GM18511 (cell line): ENCODE data around the gene TBC1D3I.
"Not testable (repeated sequence)": the region's sequence is repeated elsewhere in the genome, so short reads cannot be mapped to it uniquely, and the experiment has no call there.

ENCODE experiments used
- ATAC-seq: cut with Tn5 transposase; IDR thresholded peaks from one replicate; pipeline ENCODE4 v1.9.1; 2021; ENCODE audit warnings: mild to moderate bottlenecking, moderate library complexity; ENCODE audit not compliant: unreplicated experiment

The TBC1D3I gene

DNA sequence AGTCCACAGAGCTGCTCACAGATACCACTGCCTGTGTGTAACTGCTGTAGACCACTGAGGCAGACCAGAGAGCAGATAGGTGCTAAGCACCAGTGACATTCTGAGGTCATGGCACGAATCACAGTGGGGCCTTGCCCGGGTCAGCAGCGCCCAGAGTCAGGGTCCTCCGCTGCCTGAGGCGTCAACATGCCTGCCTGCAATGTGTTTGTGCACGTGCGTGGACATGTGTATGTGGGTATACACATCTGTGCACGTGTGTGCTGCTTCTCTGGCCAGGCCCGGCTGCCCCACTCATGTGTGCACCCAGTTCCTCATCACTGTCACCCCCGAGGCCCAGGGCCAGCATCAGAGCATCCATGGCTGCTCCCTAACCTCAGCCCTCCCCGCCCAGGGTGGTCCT, at the start of gene TBC1D3I:
TBC1D3I (minus strand) TSS at position 101 of the 400 bp plus-strand sequence. CDS start 1,585 bp downstream, outside the sequence.
- not testable (repeated sequence) for ATAC-seq

DNA sequence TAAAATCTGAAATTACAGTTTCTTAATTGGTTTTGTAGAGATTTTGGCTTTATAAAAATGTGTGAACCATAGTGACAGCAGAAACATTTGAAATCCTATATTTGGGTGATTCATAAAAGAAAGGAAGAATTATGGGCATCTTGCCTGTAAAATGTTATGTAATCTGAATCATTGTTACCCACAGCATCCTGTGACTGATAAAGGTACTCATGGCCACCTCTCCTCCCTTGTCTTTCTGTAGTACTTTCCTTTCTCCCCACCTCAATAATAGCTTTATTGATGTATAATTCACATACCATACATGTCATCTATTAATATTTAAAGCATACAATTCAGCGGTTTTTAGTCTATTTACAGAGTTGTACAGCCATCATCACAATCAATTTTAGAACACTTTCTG, 30.8 kb upstream of the TBC1D3I start:
- ATAC-seq, result not testable (repeated sequence)

DNA sequence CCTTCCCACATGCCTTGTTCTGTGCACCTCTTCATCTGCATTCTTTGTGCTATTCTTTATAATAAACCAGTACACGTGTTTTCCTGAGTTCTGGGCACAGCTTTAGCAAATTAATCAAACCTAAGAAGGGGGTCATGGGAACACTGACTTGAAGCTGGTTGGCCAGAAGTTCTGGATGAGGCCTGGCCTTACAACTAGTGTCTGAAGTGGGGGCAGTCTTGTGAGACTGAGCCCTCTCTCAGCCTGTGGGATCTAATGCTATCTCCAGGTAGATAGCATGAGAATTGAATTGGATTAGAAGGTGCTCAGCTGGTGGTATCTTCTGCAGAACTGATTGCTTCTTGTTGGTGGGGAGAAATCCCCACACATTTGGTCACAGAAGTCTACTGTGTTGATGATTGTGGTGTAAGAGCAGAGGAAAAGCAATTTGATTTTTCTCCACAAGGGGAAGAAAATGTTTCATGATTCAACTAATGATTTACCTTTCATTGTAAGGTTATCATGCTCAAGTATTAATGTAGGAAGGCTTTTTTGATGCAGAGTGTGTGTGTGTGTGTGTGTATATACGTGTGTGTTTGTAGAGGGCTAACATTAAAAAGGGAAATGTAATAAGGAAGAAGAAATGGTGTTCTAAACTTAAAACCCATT, 25.7 kb upstream of the TBC1D3I start:
- not testable (repeated sequence) for ATAC-seq

DNA sequence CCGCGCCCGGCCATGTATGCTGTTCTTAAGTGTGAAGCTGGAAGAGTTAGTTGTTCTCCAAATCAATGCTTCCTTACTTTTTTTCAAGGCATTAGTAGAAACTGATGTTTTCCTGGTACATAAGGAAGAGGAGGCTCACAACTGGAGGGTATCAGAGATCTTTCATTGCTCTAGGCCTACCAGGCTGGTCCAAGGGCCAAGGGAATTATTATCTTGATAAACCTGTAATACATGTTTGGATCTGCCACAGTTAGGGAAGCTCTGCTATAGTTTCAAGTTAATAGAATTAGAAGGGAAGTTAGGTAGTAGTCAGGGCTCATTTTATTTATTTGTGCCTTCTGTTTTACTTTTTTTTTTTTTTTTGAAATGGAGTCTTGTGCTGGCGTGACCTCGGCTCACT, 19.8 kb upstream of the TBC1D3I start:
- ATAC-seq, result not testable (repeated sequence)

DNA sequence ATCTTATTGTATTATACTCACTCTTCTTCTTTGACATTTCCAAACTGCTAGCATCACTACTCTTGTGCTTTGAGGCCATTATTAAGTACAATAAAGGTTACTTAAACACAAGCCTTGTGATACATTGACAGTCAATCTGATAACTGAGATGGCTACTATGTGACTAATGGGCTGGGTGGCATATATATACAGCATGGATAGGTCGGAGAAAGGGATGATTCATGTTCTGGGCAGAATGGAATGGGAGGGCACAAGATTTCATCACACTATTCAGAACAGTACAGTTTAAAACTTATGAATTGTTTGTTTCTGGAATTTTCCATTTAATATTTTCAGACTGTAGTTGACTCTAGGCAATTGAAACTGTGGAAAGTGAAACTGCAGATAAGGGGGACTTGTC, 18.9 kb upstream of the TBC1D3I start:
- ATAC-seq, result not testable (repeated sequence)

DNA sequence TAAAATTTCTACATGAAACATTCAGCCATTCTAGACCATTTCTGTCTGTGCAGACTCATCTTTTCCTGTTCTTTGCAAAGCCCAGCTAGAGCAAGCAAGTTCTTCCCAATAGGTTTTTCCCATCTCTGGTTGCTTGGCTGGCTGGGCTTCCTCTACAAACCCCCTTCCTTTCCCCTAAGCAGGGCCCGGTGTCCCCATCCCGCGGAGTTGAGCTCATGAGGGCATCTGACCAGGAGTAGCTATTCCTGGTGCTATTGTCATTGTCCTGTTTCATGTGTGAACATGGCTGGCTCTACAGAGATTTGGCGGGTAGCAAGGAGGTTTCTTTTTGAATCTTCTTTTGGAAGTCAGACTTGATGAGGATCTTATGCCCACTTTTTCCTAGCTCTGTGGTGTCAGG, 22.3 kb downstream of the TBC1D3I start:
- ATAC-seq, result not testable (repeated sequence)

DNA sequence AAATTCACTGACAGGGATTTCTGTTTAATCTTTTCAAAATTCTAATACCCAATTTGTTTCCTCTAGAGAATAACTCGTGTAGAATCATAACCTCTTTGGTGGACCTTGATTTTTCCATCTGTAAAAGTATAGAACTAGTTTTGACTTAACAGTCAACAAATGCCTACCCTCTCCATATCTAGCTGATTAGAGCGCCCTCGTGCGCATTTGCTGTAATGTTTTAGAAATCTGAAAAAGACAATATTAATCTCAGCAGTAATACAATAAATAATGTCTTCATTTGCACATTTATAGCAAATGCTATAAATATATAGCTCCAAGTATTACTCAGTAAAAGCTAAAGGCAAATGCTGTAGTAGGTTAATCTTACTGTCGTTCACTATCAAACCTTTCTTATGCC, 34.7 kb downstream of the TBC1D3I start:
- ATAC-seq, result not testable (repeated sequence)

DNA sequence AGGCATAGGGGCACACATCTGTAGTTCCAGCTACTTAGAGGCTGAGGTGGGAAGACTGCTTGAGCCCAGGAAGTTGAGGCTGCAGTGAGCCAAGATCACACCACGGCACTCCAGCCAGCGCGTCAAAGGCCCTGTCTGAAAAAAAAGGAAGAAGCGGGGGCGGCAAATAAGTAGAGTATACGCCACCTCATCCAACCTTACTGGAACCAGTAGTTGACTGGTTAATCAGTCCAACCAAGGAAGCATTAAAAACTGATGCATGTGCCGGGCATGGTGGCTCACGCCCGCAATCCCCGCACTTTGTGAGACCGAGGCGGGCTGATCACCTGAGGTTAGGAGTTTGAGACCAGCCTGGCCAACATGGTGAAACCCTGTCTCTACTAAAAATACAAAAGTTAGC, 41.4 kb downstream of the TBC1D3I start:
- ATAC-seq, result not testable (repeated sequence)

DNA sequence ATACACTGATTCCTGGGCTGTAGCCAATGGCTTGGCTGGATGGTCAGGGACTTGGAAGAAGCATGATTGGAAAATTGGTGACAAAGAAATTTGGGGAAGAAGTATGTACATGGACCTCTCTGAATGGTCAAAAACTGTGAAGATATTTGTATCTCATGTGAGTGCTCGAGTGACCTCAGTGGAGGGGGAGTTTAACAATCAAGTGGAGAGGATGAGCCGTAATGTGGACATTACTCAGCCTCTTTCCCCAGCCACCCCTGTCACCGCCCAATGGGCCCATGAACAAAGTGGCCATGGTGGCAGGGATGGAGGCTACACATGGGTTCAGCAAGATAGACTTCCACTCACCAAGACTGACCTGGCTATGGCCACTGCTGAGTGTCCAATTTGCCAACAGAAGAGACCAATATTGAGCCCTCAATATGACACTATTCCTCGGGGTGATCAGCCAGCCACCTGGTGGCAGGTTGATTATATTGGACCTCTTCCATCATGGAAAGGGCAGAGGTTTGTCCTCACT, 42.7 kb downstream of the TBC1D3I start:
- ATAC-seq, result not testable (repeated sequence)

DNA sequence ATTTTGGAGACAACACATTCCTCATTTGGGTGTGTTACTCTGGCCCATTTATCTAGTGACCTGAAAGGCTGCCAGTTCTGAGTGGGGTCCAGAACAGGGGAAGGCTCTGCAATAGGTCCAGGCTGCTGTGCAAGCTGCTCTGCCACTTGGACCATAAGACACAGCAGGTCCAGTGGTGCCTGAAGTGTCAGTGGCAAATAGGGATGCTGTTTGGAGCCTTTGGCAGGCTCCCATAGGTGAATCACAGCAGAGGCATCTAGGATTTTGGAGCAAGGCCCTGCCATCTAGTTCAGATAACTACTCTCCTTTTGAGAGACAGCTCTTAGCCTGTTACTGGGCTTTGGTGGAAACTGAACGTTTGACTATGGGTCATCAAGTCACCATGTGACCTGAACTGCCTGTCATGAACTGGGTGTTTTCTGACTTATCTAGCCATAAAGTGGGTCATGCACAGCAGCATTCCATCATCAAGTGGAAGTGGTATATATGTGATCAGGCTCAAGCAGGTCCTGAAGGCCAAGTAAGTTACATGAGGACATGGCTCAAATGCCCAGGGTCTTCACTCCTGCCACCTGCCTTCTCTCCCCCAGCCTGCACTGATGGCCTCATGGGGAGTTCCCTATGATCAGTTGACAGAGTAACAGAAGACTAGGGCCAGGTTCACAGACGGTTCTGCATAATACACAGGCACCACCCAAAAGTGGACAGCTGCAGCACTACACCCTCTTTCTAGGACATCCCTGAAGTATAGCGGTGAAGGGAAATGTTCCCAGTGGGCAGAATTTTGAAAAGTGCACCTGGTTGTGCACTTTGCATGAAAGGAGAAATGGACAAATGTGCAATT, 43.4 kb downstream of the TBC1D3I start:
- ATAC-seq, result not testable (repeated sequence)

DNA sequence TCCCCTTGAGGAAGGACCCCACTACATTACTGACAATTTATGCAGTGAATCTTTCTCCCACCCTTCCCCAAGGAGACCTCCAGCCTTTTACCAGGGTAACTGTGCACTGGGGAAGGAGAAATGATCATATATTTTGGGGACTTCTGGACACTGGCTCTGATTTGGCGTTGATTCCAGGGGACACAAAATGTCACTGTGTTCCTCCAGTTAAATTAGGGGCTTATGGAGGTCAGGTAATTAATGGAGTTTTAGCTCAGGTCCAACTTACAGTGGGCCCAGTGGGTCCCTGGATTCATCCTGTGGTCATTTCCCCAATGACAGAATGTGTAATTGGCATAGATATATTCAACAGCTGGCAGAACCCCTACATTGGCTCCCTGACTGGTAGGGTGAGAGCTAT, 44.8 kb downstream of the TBC1D3I start:
- not testable (repeated sequence) for ATAC-seq

DNA sequence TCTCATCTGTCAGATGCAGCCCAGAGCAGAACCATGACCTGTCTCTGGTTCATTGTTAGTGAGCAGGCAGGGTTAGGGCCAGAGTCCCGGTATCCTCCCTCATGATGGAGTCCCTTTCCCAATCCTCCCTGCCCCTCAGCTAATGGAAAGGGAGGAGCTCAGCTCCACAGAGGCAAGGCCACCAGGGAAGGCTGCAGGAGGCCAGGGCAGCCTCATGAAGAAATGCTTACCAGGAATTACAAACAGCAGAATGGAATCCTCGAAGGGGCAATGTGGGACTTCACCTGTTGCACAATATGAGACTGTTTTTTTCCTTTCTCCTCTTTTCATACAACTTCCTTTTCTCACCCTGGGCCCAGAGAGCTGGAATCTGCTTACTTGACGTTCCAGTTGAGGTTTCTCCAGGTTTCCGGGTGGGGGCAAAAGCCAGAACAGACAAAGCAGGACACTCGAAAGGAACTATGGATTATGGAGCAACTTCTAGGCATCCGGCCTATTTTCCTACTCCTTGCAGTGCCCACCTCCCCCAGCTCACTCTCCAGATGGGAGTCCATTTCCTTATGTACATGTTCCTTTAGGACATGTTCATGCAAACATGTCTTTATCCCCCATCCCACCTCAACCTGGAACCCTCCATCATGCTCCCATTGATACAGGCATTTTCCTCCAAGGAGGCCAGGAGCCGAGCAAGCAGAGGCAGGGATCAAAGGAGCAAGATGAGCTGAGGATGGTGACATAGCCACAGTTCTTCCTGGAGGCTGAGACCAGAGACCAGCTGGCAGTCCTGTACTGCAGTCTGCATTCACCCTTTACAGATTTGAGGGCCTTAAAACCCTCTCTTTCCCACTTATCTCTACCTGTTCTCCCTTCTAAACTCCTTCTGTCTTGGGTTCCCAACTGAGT, 48.7 kb downstream of the TBC1D3I start:
- not testable (repeated sequence) for ATAC-seq

DNA sequence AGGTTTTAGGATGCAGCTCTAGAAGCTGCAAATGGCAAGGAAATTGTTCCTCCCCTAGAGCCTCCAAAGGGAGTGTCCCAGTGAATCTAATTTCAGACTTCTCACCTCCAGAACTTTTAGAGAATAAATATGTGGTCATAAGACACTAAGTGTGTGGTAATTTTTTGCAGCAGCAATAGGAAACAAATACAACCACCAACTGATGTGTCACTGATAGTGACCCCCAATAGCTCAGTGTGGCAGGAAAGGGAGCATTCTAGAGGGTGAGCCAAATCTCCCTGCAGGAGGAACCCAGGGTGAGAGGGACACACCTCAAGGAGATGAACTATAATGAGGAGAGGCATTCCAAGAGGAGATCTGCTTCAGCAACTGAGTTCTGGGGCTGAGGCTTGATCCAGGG, 49.5 kb downstream of the TBC1D3I start:
- ATAC-seq, result no peak

DNA sequence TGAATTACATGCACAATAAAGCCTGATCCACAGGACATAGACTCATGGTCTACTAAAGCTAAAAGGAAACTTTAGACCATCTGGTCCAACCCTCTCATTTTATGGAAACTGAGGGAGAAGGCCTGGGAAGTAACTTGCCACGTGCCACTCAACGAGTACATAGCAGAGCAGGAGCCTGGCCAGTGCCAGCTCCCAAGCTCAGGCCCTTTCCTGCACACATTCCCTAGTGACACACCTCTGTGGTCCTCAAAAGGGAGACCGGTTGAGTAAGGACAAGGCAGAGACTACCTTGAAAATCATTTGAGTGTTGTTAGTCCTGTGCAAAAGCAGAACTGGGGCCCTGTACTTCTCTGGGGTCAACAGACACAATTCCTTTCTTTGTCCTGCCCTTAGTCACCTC, 50.7 kb downstream of the TBC1D3I start:
- no peak for ATAC-seq

DNA sequence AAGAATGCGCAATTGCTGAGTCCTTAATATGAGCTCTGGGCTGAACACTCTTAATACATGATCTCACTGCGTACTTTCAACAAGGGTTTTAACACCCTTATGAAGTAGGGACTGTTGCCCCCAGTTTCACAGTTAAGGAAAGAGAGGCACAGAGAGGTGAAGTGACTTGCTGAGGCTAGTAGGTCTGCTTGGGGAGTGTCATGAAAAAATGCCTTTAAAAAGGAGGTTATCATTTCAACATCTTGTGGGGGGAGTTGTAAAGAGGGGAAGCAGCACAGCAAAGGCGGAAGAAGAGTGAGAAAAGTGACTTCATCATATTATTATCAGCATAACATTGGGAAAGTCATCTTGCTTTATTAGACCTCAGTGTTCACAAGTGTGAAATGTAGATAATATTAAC, 51.4 kb downstream of the TBC1D3I start:
- no peak for ATAC-seq

DNA sequence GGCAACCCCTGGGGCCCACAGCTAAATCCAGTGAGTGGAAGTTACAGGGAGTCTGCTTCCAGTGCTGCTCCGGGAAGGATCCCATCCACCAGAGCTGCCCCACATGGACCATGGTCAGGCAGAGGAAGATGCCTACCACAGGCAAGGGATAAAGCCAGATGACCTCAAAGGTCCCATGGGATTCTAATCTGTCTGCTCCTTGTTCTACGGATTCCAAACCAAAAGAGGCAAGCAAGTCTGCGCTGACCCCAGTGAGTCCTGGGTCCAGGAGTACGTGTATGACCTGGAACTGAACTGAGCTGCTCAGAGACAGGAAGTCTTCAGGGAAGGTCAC, 52.1 kb downstream of the TBC1D3I start:
- no peak for ATAC-seq

DNA sequence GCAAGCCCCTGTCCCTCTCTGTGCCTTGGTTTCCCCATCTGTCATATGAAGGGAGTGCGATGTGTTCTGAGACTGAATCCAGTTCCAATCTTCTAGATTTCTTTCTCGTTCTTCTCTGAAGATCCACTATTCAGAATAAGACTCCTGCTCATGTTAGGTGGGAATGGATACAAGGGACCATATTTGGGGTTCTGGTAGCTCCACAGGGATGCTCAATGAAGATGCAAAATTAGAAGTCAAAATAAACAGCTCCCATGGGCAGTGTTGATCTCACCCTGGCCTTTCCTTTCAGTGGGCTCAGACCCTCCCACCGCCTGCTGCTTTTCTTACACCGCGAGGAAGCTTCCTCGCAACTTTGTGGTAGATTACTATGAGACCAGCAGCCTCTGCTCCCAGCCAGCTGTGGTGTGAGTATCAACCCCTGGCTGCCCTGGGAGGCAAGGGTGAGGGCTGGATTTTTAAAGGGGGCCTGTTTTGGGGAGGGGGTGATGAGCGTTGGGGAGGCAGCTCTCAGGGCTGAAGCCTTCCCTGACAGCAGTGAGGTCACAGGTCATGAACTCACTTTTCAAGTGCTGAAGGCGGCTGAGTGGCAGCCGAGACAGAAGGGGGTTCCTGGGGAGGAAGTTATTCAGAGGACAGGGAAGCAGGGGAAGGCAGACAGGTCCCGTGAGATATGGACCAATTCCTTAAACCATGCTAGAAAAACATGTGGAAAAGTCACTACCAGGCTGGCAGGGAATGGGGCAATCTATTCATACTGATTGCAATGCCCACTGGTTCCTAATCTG, 52.7 kb downstream of the TBC1D3I start:
- ATAC-seq, result not testable (repeated sequence)

DNA sequence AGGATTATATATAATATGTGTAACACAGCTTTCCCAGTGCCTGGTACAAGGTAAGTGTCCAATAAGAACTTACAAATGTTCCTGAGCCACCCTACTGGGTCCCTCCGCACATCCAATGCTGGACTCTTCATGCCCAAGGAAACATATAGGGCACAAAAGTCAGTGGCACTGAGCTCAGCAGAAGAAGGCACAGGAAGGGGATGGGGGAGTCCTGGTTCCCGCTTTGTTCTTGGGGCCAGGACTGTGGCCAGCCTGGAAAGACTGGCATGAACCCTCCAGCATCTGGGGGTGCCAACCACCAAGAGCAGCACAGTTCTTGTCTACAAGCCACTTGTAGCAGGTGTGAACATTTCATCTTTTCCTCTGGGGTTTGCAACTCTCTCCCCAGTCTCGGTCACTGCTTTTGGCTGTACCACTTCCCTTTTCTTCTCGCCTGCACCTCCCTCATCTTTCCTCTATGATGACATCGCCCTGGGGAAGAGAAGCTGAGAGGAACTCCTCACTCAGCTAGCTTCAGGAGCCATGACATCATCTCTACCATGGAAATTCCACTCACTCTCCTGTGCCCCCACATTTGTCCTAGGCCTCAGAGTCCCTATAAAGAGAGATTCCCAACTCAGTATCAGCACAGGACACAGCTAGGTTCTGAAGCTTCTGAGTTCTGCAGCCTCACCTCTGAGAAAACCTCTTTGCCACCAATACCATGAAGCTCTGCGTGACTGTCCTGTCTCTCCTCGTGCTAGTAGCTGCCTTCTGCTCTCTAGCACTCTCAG, 53.7 kb downstream of the TBC1D3I start, which contains the start of gene CCL4L2:
CCL4L2 (plus strand) TSS at position 625 of the 773 bp plus-strand sequence.
- ATAC-seq, result peak; percentile 80

DNA sequence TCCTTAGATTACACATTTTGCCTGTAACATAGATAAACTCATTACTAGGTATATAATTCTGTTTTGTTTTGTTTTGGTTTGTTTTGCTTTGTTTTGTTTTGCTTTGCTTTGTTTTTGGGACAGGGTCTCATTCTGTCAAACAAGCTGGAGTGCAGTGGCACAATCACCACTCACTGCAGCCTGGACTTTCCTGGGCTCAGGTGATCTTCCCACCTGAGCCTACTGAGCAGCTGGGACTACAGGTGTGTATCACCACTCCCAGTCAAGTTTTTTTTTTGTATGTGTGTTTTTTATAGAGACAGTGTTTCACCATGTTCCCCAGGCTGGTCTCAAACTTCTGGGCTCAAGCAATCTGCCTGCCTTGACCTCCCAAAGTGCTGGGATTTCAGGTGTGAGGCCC, 54.8 kb downstream of the TBC1D3I start:
- ATAC-seq, result no peak
